Body of pancreas (tissue), 4 donors: ENCODE data around the gene MAGI1. TPM values are rescaled to one million over a fixed set of nuclear protein-coding genes. Genes with fewer than 3 reads are reported as not detected.

ENCODE experiments used
- ATAC-seq: fragments of 150-250 bp; one replicate; pipeline ENCODE4 v1.9.1; 2016
- DNase-seq, 4 donors: peaks; one replicate each; pipeline ENCODE4 v3.0.0-alpha.2; 2019
- H3K27ac ChIP-seq, 4 donors: fragments of 200-600 bp; sonication (generic); 1 replicate in 3 of 4; 2 replicates in 1 of 4; pipeline versions ENCODE4 v1.5.1 to v1.6.1; 2016 to 2019; ENCODE audit warnings: mild to moderate bottlenecking in 1 of 4, mixed read lengths in 1 of 4, moderate library complexity in 1 of 4
- H3K27me3 ChIP-seq, 2 donors: fragments of 200-600 bp; sonication (generic); one replicate each; pipeline ENCODE4 v1.6.0; 2016; ENCODE audit warnings: mild to moderate bottlenecking in 1 of 2
- H3K36me3 ChIP-seq, 2 donors: fragments of 200-600 bp; sonication (generic); replicated peaks in 1 of 2; 2 replicates each; pipeline ENCODE4 v1.5.1; 2016; ENCODE audit warnings: low read depth in 2 of 2; ENCODE audit not compliant: insufficient read depth in 1 of 2
- H3K4me1 ChIP-seq: fragments of 200-600 bp; sonication (generic); one replicate; pipeline ENCODE4 v1.6.0; 2016
- H3K4me3 ChIP-seq, 2 donors: fragments of 200-600 bp; sonication (generic); 1 replicate in 1 of 2; 2 replicates in 1 of 2; pipeline ENCODE4 v1.5.1; 2016 to 2019
- H3K9me3 ChIP-seq, 3 donors: fragments of 200-600 bp; sonication (generic); 1 replicate in 2 of 3; 2 replicates in 1 of 3; pipeline ENCODE4 v1.5.1; 2016
- CTCF ChIP-seq, 7 experiments: fragments of 450-650 bp in 4 of 7; fragments of 200-600 bp in 3 of 7; sonication (generic) in 3 of 7; IDR thresholded peaks; one replicate each; pipeline ENCODE4 v1.5.1; 2016 to 2019; ENCODE audit warnings: antibody characterized with exemption in 7 of 7
- POLR2A ChIP-seq, 3 donors: fragments of 450-650 bp; IDR thresholded peaks; one replicate each; pipeline ENCODE4 v1.6.1; 2016; ENCODE audit warnings: antibody characterized with exemption in 3 of 3, mild to moderate bottlenecking in 2 of 3
- WGBS, 2 donors: methylation state at CpG; one replicate each; pipeline ENCODE4 v1.1.5; 2017; 5-methylcytosine and 5-hydroxymethylcytosine counted together
- intact Hi-C: fragments of 100-400 bp; cut with DNase I; formaldehyde crosslinking; loops from one replicate; pipeline ENCODE4 v1.15.1; 2023
- total RNA-seq, 2 donors: library from RNA; depleted of rRNA; stranded (reverse); fragments of >200 nt; gene quantifications; one replicate each; pipeline ENCODE4 v1.1.0, GENCODE V29; 2016

The MAGI1 gene
- total RNA-seq, 2 donors from 2014 or later, result 44.2 to 63.6 TPM

- 91 to 93% methylated on average over 5 of the region's 5 CpGs for WGBS, 2 donors
- no peak for TF ChIP-seq POLR2A (IDR thresholded peaks at IDR 0.05)
- TF ChIP-seq CTCF (IDR thresholded peaks at IDR 0.05), result no peak
- intact Hi-C loops, result no loop called here
- Histone ChIP-seq H3K4me3 (no peak overlapping the region), H3K36me3 (no peaks in the 10 kb centered on the region), H3K9me3 (no peaks in the 10 kb centered on the region), H3K4me1 (peaks cover 14% of the 10 kb centered on the region), H3K27ac (no peak overlapping the region), H3K27me3 (no peaks in the 10 kb centered on the region)
- DNase-seq (no peak), ATAC-seq (no peak)
These were observed 326.6 kb downstream of the MAGI1 start for GRCh38 chr3:65712140-65712539.

GRCh38 chr3:65706776-65707568 lies 331.7 kb downstream of the MAGI1 start:
- intact Hi-C loops, result no loop called here
- DNase-seq (peak in 2 of 4 donors; percentile 3 to 28), ATAC-seq (peak; percentile 38)
- TF ChIP-seq CTCF (IDR thresholded peaks at IDR 0.05) (no peak), POLR2A (IDR thresholded peaks at IDR 0.05) (no peak)
- Histone ChIP-seq H3K36me3 (no peaks in the 10 kb centered on the region), H3K9me3 (no peaks in the 10 kb centered on the region), H3K27me3 (no peaks in the 10 kb centered on the region), H3K4me1 (peaks cover 13% of the 10 kb centered on the region), H3K27ac (no peak overlapping the region), H3K4me3 (no peak overlapping the region)
- 32% methylated on average over 8 to 13 of the region's 13 CpGs for WGBS, 2 donors

- DNase-seq, result no peak
- ATAC-seq, result no peak
- TF ChIP-seq POLR2A (IDR thresholded peaks at IDR 0.05) (no peak), CTCF (IDR thresholded peaks at IDR 0.05) (no peak)
- intact Hi-C loops, result no loop called here
- H3K36me3 ChIP-seq, result no peaks in the 10 kb centered on the region
- peaks cover 13% of the 10 kb centered on the region for H3K4me1 ChIP-seq
- no peaks in the 10 kb centered on the region for H3K27me3 ChIP-seq
- H3K4me3 ChIP-seq, result no peak overlapping the region
- H3K9me3 ChIP-seq, result no peaks in the 10 kb centered on the region
- H3K27ac ChIP-seq, result no peak overlapping the region
- WGBS, 2 donors, result 77 to 97% methylated on average over 4 of the region's 4 CpGs
These were observed 332.4 kb downstream of the MAGI1 start for GRCh38 chr3:65706301-65706700.

DNA sequence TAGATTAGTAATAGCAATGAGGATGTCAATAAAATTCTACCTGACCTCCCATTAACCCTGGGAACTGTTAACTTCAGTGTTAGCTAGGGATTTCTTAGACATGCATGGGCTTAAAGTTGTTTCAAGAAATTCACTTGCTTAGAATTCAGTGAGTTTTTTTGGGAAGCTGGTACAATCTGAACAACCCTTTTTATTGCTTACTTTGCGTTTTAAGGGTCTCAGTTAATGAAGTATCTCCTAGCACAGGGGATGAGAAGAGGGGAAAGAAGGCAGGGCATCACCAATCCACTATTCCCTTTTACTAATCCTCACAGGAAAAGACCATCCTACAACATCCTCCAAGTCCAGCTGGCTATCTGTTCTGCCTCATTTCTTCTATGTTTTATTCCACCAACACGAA lies 334.9 kb downstream of the MAGI1 start:
- 81 to 93% methylated on average over 2 of the region's 2 CpGs for WGBS, 2 donors

More for the DNA sequence above, 334.9 kb downstream of the MAGI1 start:
- Histone ChIP-seq H3K9me3 (no peaks in the 10 kb centered on the region), H3K36me3 (no peaks in the 10 kb centered on the region), H3K4me3 (no peak overlapping the region), H3K4me1 (peaks cover 13% of the 10 kb centered on the region), H3K27me3 (no peaks in the 10 kb centered on the region), H3K27ac (no peak overlapping the region)
- no peak for ATAC-seq
- TF ChIP-seq CTCF (IDR thresholded peaks at IDR 0.05) (no peak), POLR2A (IDR thresholded peaks at IDR 0.05) (no peak)
- DNase-seq, result no peak
- intact Hi-C loops, result no loop called here
